ENCODE data around the gene CDC42EP1. TPM values are rescaled to one million over a fixed set of nuclear protein-coding genes. Genes with fewer than 3 reads are reported as not detected.

Gene CDC42EP1
- polyA plus RNA-seq, 1 experiment = 36.3 TPM

GRCh38 chr22:37618674-37619073 lies 58.4 kb downstream of the CDC42EP1 start:
- ChIA-PET POLR2A (no interaction called here), CTCF (interaction anchor here (1.0 to 2.8 kb wide), 3 partner anchors 24 to 73 kb away, joined by 3 to 9 read pairs (median 6); no protein-coding TSS in a partner anchor)
- Histone ChIP-seq H3K4me3 (ENCODE audit: low read depth, low read length) (no peak overlapping the region), H3K27me3 (ENCODE audit: control insufficient read depth, insufficient read depth, low read length) (no peaks in the 10 kb centered on the region), H3K36me3 (ENCODE audit: control insufficient read depth, insufficient read depth, low read length) (peaks cover 16% of the 10 kb centered on the region)
- DNase-seq (ENCODE audit: low read depth) = no peak
- no peak for TF ChIP-seq CTCF (IDR thresholded peaks at IDR 0.05; ENCODE audit: insufficient read depth, low read depth, low read length)

Small RNA genes within 50 kb of the gene (small RNA-seq; reads per million reads assigned to genes)
- not detected for gene RF00017 (ENCODE audit: insufficient read length, low read depth, low replicate concordance)

Other genes starting within 250 kb of the CDC42EP1 start
- gene ELFN2, start 133.0 kb upstream of the CDC42EP1 start, polyA plus RNA-seq (2011; rRNA removed) = 0.34 and 0.39 TPM in 2 replicates
- gene MFNG, start 74.1 kb upstream of the CDC42EP1 start, polyA plus RNA-seq (2011; rRNA removed) = not detected in 2 replicates
- gene CARD10, start 41.1 kb upstream of the CDC42EP1 start, polyA plus RNA-seq (2011; rRNA removed) = 2.3 and 4.5 TPM in 2 replicates
- not detected in 2 replicates for gene LGALS2, start 19.6 kb downstream of the CDC42EP1 start, polyA plus RNA-seq (2011; rRNA removed)
- 22.5 and 34.6 TPM in 2 replicates for gene GGA1, start 48.4 kb downstream of the CDC42EP1 start, polyA plus RNA-seq (2011; rRNA removed)
- 4.7 and 5.8 TPM in 2 replicates for gene SH3BP1, start 79.2 kb downstream of the CDC42EP1 start, polyA plus RNA-seq (2011; rRNA removed)
- gene PDXP, start 98.2 kb downstream of the CDC42EP1 start, polyA plus RNA-seq (2011; rRNA removed) = 16.4 and 24.0 TPM in 2 replicates
- 9,083 and 9,143 TPM in 2 replicates for gene LGALS1, start 115.2 kb downstream of the CDC42EP1 start, polyA plus RNA-seq (2011; rRNA removed)
- 11.0 and 16.5 TPM in 2 replicates for gene NOL12, start 125.9 kb downstream of the CDC42EP1 start, polyA plus RNA-seq (2011; rRNA removed)
- gene TRIOBP, start 136.6 kb downstream of the CDC42EP1 start, polyA plus RNA-seq (2011; rRNA removed) = 52.0 and 73.9 TPM in 2 replicates
- 12.6 and 24.9 TPM in 2 replicates for gene GCAT, start 247.5 kb downstream of the CDC42EP1 start, polyA plus RNA-seq (2011; rRNA removed)

All from BJ (cell line).